HEK293 (cell line): ENCODE measurements around the gene ADCY1.

Source experiments
- TF ChIP-seq, protein P1 (sequence below): fragments of 450-650 bp; formaldehyde crosslinking; IDR thresholded peaks from 2 replicates; pipeline ENCODE4 v1.5.1; 2016; ENCODE audit warnings: missing biosample characterization, missing genetic modification characterization
- TF ChIP-seq, protein P2 (sequence below): fragments of 450-650 bp; formaldehyde crosslinking; IDR thresholded peaks from 2 replicates; pipeline ENCODE4 v1.5.1; 2016; ENCODE audit warnings: missing biosample characterization, missing genetic modification characterization

DNA sequence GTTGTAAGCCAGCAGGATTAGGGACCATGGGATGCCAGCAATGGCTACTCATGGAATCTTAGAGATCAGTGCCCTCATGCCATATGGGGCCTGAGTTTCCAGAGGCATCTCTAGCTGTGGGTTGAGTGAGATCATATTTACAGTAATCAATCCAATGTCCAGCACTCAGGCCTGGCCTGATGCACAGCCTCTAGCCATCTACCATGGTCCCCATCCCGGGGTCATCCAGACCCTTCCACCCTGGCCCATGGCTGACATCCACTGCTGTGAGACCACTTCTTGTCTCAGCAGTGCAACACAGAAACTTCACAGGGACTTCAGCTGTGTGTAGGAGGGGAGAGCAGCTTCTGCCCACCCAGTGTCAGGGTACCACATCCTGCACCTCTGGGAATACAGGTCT is 6.5 kb upstream of the ADCY1 start:
- TF ChIP-seq, protein P1, sequence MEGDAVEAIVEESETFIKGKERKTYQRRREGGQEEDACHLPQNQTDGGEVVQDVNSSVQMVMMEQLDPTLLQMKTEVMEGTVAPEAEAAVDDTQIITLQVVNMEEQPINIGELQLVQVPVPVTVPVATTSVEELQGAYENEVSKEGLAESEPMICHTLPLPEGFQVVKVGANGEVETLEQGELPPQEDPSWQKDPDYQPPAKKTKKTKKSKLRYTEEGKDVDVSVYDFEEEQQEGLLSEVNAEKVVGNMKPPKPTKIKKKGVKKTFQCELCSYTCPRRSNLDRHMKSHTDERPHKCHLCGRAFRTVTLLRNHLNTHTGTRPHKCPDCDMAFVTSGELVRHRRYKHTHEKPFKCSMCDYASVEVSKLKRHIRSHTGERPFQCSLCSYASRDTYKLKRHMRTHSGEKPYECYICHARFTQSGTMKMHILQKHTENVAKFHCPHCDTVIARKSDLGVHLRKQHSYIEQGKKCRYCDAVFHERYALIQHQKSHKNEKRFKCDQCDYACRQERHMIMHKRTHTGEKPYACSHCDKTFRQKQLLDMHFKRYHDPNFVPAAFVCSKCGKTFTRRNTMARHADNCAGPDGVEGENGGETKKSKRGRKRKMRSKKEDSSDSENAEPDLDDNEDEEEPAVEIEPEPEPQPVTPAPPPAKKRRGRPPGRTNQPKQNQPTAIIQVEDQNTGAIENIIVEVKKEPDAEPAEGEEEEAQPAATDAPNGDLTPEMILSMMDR (tag by site-specific recombination) = no peak
- TF ChIP-seq, protein P2, sequence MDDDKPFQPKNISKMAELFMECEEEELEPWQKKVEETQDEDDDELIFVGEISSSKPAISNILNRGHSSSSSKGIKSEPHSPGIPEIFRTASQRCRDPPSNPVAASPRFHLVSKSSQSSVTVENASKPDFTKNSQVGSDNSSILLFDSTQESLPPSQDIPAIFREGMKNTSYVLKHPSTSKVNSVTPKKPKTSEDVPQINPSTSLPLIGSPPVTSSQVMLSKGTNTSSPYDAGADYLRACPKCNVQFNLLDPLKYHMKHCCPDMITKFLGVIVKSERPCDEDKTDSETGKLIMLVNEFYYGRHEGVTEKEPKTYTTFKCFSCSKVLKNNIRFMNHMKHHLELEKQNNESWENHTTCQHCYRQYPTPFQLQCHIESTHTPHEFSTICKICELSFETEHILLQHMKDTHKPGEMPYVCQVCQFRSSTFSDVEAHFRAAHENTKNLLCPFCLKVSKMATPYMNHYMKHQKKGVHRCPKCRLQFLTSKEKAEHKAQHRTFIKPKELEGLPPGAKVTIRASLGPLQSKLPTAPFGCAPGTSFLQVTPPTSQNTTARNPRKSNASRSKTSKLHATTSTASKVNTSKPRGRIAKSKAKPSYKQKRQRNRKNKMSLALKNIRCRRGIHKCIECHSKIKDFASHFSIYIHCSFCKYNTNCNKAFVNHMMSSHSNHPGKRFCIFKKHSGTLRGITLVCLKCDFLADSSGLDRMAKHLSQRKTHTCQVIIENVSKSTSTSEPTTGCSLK (tag by site-specific recombination) = no peak
